GM18502 (cell line): ENCODE data around the gene NMNAT3.

ENCODE experiments used
- ATAC-seq: cut with Tn5 transposase; IDR thresholded peaks from one replicate; pipeline ENCODE4 v1.9.1; 2021; ENCODE audit warnings: mild to moderate bottlenecking; ENCODE audit not compliant: unreplicated experiment, poor library complexity

Gene NMNAT3

GRCh38 chr3:139527265-139527664 lies 150.5 kb downstream of the NMNAT3 start:
- ATAC-seq: no peak

GRCh38 chr3:139526146-139526545 lies 151.6 kb downstream of the NMNAT3 start:
- ATAC-seq: no peak

- no peak for ATAC-seq
These were observed 152.7 kb downstream of the NMNAT3 start for GRCh38 chr3:139524841-139525636.

- ATAC-seq: no peak
These were observed 154.1 kb downstream of the NMNAT3 start for GRCh38 chr3:139523718-139524117.

GRCh38 chr3:139523166-139523565 lies 154.6 kb downstream of the NMNAT3 start:
- no peak for ATAC-seq

GRCh38 chr3:139522421-139522820 lies 155.4 kb downstream of the NMNAT3 start:
- ATAC-seq: no peak

- no peak for ATAC-seq
These were observed 156.0 kb downstream of the NMNAT3 start for GRCh38 chr3:139521816-139522215.

GRCh38 chr3:139521144-139521543 lies 156.6 kb downstream of the NMNAT3 start:
- no peak for ATAC-seq

GRCh38 chr3:139519998-139520737 lies 157.6 kb downstream of the NMNAT3 start:
- peak; percentile 48 for ATAC-seq

GRCh38 chr3:139518926-139519842 lies 158.6 kb downstream of the NMNAT3 start:
- ATAC-seq: no peak

- no peak for ATAC-seq
These were observed 159.5 kb downstream of the NMNAT3 start for GRCh38 chr3:139518306-139518705.

- ATAC-seq: no peak
These were observed 160.3 kb downstream of the NMNAT3 start for GRCh38 chr3:139517321-139518065.

- no peak for ATAC-seq
These were observed 163.0 kb downstream of the NMNAT3 start for GRCh38 chr3:139514741-139515140.
